Activated T-helper 1 cell treated with anti-CD3 and anti-CD28 coated beads, Interleukin-2, amount 50 U/mL, for 16 hours (primary cell): ENCODE data around the gene PIP4K2C.
"Not testable (repeated sequence)": the region's sequence is repeated elsewhere in the genome, so short reads cannot be mapped to it uniquely, and the experiment has no call there.

Experiments used
- DNase-seq, 2 donors: peaks; one replicate each; pipeline ENCODE4 v3.0.0-alpha.2; 2020; ENCODE audit warnings: low read depth in 1 of 2, low spot score in 1 of 2

The PIP4K2C gene

GRCh38 chr12:57609101-57609780, 18.2 kb downstream of the PIP4K2C start:
- DNase-seq, result no peak

GRCh38 chr12:57609781-57610553, 19.0 kb downstream of the PIP4K2C start:
- DNase-seq, result no peak

- DNase-seq, result no peak
Measured at GRCh38 chr12:57610554-57611107, 19.6 kb downstream of the PIP4K2C start.

- no peak for DNase-seq
Measured at GRCh38 chr12:57611108-57611826, 20.3 kb downstream of the PIP4K2C start, which contains the start of gene ARHGEF25. TSS of gene ARHGEF25 (plus strand) at chr12:57611435. CDS start at chr12:57611895, 460 bp downstream.

DNA sequence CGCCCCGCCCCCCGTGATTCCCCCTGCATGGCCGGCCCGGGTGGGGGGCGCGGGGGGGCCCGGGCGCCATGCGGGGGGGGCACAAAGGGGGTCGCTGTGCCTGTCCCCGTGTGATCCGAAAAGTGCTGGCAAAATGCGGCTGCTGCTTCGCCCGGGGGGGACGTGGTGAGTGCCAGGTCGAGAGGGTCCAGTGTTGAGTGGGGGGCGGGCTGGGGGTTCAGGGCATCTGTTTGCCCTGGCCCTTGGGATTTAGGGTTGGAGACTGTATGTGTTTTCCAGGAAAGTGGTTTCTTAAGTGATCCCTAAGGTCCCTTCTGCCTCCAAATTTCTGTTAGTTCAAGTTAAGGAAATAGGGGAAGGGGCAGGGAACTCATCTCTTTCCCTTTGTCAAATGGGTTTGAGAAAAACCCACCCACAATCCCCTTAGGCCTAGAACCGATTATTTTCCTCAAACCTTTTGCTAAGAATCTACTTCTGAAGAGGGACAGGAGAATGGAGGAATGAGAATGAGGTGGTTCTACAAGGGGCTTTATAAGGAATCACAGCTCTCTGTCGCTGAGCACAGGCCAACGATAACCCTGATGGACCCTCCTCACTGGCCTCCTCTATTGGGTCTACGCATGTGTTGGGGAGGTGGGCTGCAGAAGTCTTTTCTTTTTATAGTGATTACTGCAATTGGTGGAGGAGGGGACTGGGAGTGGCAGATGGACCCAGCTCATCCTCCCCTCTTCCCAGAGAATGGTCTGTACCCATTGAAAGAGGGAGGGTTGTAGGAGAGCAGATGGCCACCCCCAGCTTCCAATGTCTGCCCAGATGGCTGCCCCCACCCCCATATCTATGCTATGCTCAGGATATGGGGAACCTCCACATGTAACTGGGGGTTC, 21.1 kb downstream of the PIP4K2C start:
- DNase-seq, result no peak

GRCh38 chr12:57612711-57613426, 21.9 kb downstream of the PIP4K2C start:
- no peak for DNase-seq

- DNase-seq, result no peak
Measured at GRCh38 chr12:57613427-57614109, 22.6 kb downstream of the PIP4K2C start.

DNA sequence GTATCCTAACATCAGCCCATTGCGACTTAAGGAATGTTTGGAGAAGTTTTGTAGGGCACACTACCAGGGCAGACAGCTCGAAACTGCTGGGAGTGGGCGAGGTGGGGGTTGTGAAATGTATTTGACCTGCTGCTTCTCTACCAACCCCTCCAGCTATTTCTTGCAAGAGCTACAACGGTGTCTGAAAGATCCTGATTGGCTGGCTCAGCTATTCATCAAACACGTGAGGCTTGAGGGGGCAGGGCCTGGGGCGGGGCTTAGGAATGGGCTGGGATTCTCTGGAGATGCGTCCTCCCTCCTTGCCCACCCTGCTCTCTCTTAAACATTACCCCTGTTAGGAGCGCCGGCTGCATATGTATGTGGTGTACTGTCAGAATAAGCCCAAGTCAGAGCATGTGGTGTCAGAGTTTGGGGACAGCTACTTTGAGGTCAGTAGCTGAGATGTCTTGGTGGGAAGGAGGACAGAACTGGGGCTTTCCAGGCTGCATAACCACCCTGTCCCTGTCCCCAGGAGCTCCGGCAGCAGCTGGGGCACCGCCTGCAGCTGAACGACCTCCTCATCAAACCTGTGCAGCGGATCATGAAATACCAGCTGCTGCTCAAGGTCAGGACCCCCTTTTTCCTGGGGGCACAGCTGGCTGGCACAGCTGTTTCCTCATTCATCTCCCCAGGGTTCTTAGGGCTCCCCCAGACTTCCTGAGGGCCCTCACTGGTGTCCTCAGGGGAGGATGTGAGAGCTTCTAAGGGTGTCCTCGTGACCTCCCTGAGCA, 23.4 kb downstream of the PIP4K2C start:
- DNase-seq, result no peak

DNA sequence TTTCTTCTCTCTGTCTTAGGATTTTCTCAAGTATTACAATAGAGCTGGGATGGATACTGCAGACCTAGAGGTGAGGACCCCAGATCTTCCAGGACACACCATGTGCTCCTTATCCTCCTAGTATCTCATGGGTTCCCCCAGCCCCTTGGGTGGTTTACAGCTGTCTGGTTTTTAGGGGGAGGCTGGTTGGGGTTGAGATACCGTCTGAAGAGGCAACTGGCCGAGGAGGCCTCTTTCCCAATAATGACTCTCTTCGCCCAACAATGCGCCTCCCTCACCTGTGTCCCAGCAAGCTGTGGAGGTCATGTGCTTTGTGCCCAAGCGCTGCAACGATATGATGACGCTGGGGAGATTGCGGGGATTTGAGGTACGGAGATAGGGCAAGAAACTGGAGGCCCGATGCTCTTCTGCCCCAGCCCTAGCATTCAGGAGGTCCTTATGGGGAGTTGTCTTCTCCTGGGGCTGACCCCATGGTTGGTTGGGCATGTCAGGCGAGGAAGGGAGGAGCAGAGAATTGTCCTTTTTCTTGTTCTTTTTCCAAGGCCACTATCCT, 24.0 kb downstream of the PIP4K2C start:
- no peak for DNase-seq

DNA sequence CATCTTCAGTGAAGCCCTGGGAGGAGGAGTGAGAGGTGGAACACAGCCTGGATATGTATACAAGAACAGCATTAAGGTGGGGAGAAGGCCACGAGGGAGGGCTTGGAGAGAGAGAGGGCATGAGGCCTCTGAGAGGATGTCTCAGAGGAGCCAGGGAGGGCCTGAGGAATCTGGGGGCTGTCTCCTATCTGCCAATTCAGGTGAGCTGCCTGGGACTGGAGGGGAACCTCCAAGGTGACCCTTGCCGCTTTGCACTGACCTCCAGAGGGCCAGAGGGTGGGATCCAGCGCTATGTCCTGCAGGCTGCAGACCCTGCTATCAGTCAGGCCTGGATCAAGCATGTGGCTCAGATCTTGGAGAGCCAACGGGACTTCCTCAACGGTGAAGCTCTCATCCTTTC, 24.6 kb downstream of the PIP4K2C start:
- DNase-seq, result no peak

DNA sequence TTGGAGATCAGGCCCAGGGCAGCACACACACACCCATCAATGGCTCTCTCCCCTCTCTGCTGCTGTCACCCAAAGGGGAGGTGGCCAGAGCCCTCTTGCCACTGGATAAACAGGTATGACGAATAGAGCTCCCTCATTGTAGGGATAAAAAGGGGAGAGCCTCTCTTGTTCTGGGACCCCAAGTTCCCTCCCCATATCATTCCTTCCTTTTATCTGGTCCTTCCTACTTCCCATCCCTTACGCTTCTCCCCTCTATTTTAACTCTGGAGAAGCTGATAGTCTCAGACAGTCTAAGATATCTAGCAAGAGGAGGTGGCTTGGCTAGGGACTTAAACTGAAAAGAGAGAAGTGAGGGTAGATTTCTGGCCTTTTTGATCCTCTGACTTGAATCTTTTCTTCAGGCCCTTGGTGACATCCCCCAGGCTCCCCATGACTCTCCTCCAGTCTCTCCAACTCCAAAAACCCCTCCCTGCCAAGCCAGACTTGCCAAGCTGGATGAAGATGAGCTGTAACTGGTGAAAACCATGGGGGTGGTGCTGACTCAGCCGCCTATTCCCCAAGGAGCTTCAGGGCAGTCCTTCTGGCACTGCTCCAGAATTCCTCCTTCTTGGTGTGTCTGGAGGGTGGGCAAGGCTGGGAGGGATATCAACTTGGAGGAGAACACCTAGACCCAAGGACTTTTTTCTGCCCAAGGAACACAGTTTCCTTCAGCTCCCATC, 25.6 kb downstream of the PIP4K2C start:
- no peak for DNase-seq

DNA sequence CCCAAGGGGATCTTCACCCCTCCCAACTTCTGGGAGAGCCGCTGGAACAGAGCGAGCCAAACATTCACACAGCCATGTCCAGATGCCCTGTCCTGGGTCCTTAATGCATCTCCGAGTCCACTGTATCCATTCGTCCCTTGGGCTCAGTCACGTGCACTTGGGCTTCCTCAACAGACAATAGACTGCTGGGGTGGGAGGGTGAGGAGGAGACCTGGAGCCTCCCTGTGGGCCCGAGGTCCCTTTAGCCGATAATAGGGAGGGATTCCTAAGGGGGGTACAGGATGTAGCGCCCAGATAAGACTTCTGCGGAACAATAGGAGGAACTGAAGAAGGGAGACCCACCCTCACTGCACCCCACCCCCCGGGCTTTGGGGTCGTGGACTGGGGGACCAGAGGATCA, 26.9 kb downstream of the PIP4K2C start:
- no peak for DNase-seq

GRCh38 chr12:57618431-57618830, 27.4 kb downstream of the PIP4K2C start:
- not testable (repeated sequence) for DNase-seq

DNA sequence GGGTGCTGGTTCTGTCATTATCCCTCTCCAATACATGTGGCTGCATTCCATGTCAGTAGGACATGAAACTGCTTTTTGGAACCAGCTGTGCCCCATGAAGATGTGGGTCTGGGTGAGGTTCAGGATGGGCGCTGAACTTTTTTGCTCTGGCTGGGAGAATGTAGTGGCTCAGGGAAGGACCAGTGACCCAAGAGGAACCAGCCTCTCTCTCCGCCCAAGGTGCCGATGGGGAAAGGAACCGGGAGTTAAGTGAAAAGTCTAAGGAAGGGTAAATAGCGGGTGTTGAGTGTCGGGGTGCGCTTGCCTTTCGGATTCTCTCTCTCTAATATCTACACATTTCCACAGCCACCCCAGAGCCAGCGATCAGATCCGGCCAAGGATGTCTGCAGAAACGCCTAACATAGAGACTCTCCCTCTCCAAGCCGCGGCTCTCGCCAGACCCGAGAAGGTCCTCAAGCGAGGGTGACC, 28.0 kb downstream of the PIP4K2C start:
- DNase-seq, result no peak

- DNase-seq, result no peak
Measured at GRCh38 chr12:57619434-57620244, 28.6 kb downstream of the PIP4K2C start.

- DNase-seq, result no peak
Measured at GRCh38 chr12:57620245-57620935, 29.4 kb downstream of the PIP4K2C start.
